Parathyroid adenoma (tissue), 2 donors: ENCODE results near the gene BRINP2.

Source experiments
- H2AFZ ChIP-seq: fragments of 300-600 bp; sonication (generic); one replicate; pipeline ENCODE4 v1.7.0; 2017; ENCODE audit warnings: antibody characterized with exemption, mild to moderate bottlenecking
- H3K27ac ChIP-seq: fragments of 300-600 bp; sonication (generic); one replicate; pipeline ENCODE4 v1.7.0; 2017
- H3K27me3 ChIP-seq: fragments of 300-600 bp; sonication (generic); one replicate; pipeline ENCODE4 v1.7.0; 2017; ENCODE audit warnings: low read length; ENCODE audit not compliant: control insufficient read depth, insufficient read depth
- H3K36me3 ChIP-seq: fragments of 300-600 bp; sonication (generic); one replicate; pipeline ENCODE4 v1.7.0; 2017; ENCODE audit warnings: low read length; ENCODE audit not compliant: control insufficient read depth, insufficient read depth
- H3K4me1 ChIP-seq: fragments of 300-600 bp; sonication (generic); one replicate; pipeline ENCODE4 v1.7.0; 2017; ENCODE audit warnings: control low read depth
- H3K4me2 ChIP-seq: fragments of 300-600 bp; sonication (generic); one replicate; pipeline ENCODE4 v1.7.0; 2017; ENCODE audit warnings: low read length
- H3K4me3 ChIP-seq: fragments of 300-600 bp; sonication (generic); one replicate; pipeline ENCODE4 v1.7.0; 2017; ENCODE audit warnings: low read depth, low read length
- H3K79me2 ChIP-seq: fragments of 300-600 bp; sonication (generic); one replicate; pipeline ENCODE4 v1.7.0; 2017; ENCODE audit warnings: control low read depth
- H3K9ac ChIP-seq: fragments of 300-600 bp; sonication (generic); one replicate; pipeline ENCODE4 v1.7.0; 2017; ENCODE audit warnings: mild to moderate bottlenecking
- H3K9me3 ChIP-seq: fragments of 300-600 bp; sonication (generic); one replicate; pipeline ENCODE4 v1.7.0; 2017; ENCODE audit warnings: low read length; ENCODE audit not compliant: control insufficient read depth
- CTCF ChIP-seq: fragments of 300-600 bp; sonication (generic); IDR thresholded peaks from one replicate; pipeline ENCODE4 v1.7.0; 2017; ENCODE audit warnings: antibody characterized with exemption, mild to moderate bottlenecking
- donor health status: primary hyperparathyroidism.

BRINP2 gene

GRCh38 chr1:177142791-177143271 lies 27.9 kb upstream of the BRINP2 start:
- H3K27ac ChIP-seq: no peak overlapping the region
- H3K27me3 ChIP-seq: no peaks in the 10 kb centered on the region
- H3K4me3 ChIP-seq: no peak overlapping the region
- H3K36me3 ChIP-seq: no peaks in the 10 kb centered on the region
- no peak for TF ChIP-seq CTCF
- no peak overlapping the region for H2AFZ ChIP-seq
- H3K79me2 ChIP-seq: no peaks in the 10 kb centered on the region
- H3K4me1 ChIP-seq: no peaks in the 10 kb centered on the region
- no peak overlapping the region for H3K9ac ChIP-seq
- no peak overlapping the region for H3K4me2 ChIP-seq
- no peaks in the 10 kb centered on the region for H3K9me3 ChIP-seq

GRCh38 chr1:177145106-177146070 lies 25.4 kb upstream of the BRINP2 start:
- Histone ChIP-seq H3K36me3 (no peaks in the 10 kb centered on the region), H3K79me2 (no peaks in the 10 kb centered on the region), H3K9ac (no peak overlapping the region), H3K4me1 (no peaks in the 10 kb centered on the region), H3K27me3 (no peaks in the 10 kb centered on the region), H3K9me3 (no peaks in the 10 kb centered on the region), H3K4me3 (no peak overlapping the region), H3K4me2 (no peak overlapping the region), H3K27ac (no peak overlapping the region), H2AFZ (no peak overlapping the region)
- no peak for TF ChIP-seq CTCF

GRCh38 chr1:177146499-177146898 lies 24.3 kb upstream of the BRINP2 start:
- Histone ChIP-seq H3K36me3 (no peaks in the 10 kb centered on the region), H2AFZ (no peak overlapping the region), H3K9me3 (no peaks in the 10 kb centered on the region), H3K4me1 (no peaks in the 10 kb centered on the region), H3K4me2 (no peak overlapping the region), H3K27ac (no peak overlapping the region), H3K79me2 (no peaks in the 10 kb centered on the region), H3K9ac (no peak overlapping the region), H3K4me3 (no peak overlapping the region), H3K27me3 (no peaks in the 10 kb centered on the region)
- no peak for TF ChIP-seq CTCF

GRCh38 chr1:177162243-177162642 lies 8.5 kb upstream of the BRINP2 start:
- no peak overlapping the region for H3K4me3 ChIP-seq
- no peaks in the 10 kb centered on the region for H3K79me2 ChIP-seq
- H3K4me2 ChIP-seq: no peak overlapping the region
- TF ChIP-seq CTCF: no peak
- no peak overlapping the region for H3K27ac ChIP-seq
- H2AFZ ChIP-seq: no peak overlapping the region
- no peaks in the 10 kb centered on the region for H3K4me1 ChIP-seq
- H3K27me3 ChIP-seq: no peaks in the 10 kb centered on the region
- no peaks in the 10 kb centered on the region for H3K36me3 ChIP-seq
- H3K9ac ChIP-seq: no peak overlapping the region
- H3K9me3 ChIP-seq: no peaks in the 10 kb centered on the region
